Measurements from ENCODE around the gene FLYWCH1.

The FLYWCH1 gene

GRCh38 chr16:2991566-2992261, 80.0 kb downstream of the FLYWCH1 start:
- Histone ChIP-seq H3K4me3 (ENCODE audit: control insufficient read depth in 1 of 7, extremely low read depth in 1 of 7, insufficient read depth in 4 of 7, low read depth in 2 of 7, low read length in 6 of 7) (no peak overlapping the region), H3K9me3 (ENCODE audit: control extremely low read depth in 1 of 5, control insufficient read depth in 4 of 5, insufficient read depth in 2 of 5, low read depth in 1 of 5, low read length in 4 of 5) (no peaks in the 10 kb centered on the region), H3K27me3 (replicated peaks in 2 of 5; ENCODE audit: control insufficient read depth in 4 of 5, insufficient read depth in 5 of 5, low read length in 4 of 5) (no peaks in the 10 kb centered on the region), H3K27ac (ENCODE audit: insufficient read depth in 1 of 2, low read depth in 1 of 2, low read length in 2 of 2, poor library complexity in 1 of 2, severe bottlenecking in 2 of 2) (no peak overlapping the region), H3K36me3 (ENCODE audit: control insufficient read depth in 4 of 4, insufficient read depth in 4 of 4, low read length in 3 of 4) (no peaks in the 10 kb centered on the region), H3K4me1 (ENCODE audit: control extremely low read depth in 1 of 4, control insufficient read depth in 4 of 4, insufficient read depth in 4 of 4, low read length in 3 of 4) (no peaks in the 10 kb centered on the region)
- ChIA-PET POLR2A (no interaction called here), CTCF (interaction anchor here (1.1 kb wide), 1 partner anchor 20 kb away, joined by 3 read pairs; no protein-coding TSS in a partner anchor)
- WGBS (ENCODE audit: insufficient coverage) = 95% methylated on average over 4 of the region's 12 CpGs
- DNase-seq = no peak

- WGBS (ENCODE audit: insufficient coverage) = 98% methylated on average over 7 of the region's 14 CpGs
- no peaks in the 10 kb centered on the region for H3K4me1 ChIP-seq (ENCODE audit: control extremely low read depth in 1 of 4, control insufficient read depth in 4 of 4, insufficient read depth in 4 of 4, low read length in 3 of 4)
- DNase-seq = no peak
- H3K27ac ChIP-seq (ENCODE audit: insufficient read depth in 1 of 2, low read depth in 1 of 2, low read length in 2 of 2, poor library complexity in 1 of 2, severe bottlenecking in 2 of 2) = no peak overlapping the region
- H3K9me3 ChIP-seq (ENCODE audit: control extremely low read depth in 1 of 5, control insufficient read depth in 4 of 5, insufficient read depth in 2 of 5, low read depth in 1 of 5, low read length in 4 of 5) = no peaks in the 10 kb centered on the region
- CTCF ChIA-PET = interaction anchor here (0.6 to 1.1 kb wide), 2 partner anchors 9 to 21 kb away, joined by 3 read pairs; no protein-coding TSS in a partner anchor
- no peaks in the 10 kb centered on the region for H3K36me3 ChIP-seq (ENCODE audit: control insufficient read depth in 4 of 4, insufficient read depth in 4 of 4, low read length in 3 of 4)
- POLR2A ChIA-PET = no interaction called here
- no peak overlapping the region for H3K4me3 ChIP-seq (ENCODE audit: control insufficient read depth in 1 of 7, extremely low read depth in 1 of 7, insufficient read depth in 4 of 7, low read depth in 2 of 7, low read length in 6 of 7)
- H3K27me3 ChIP-seq (replicated peaks in 2 of 5; ENCODE audit: control insufficient read depth in 4 of 5, insufficient read depth in 5 of 5, low read length in 4 of 5) = no peaks in the 10 kb centered on the region
Observed at GRCh38 chr16:2992383-2993081, 80.8 kb downstream of the FLYWCH1 start.

GRCh38 chr16:2996298-2996697, 84.6 kb downstream of the FLYWCH1 start:
- Histone ChIP-seq H3K4me1 (ENCODE audit: control extremely low read depth in 1 of 4, control insufficient read depth in 4 of 4, insufficient read depth in 4 of 4, low read length in 3 of 4) (no peaks in the 10 kb centered on the region), H3K4me3 (ENCODE audit: control insufficient read depth in 1 of 7, extremely low read depth in 1 of 7, insufficient read depth in 4 of 7, low read depth in 2 of 7, low read length in 6 of 7) (no peak overlapping the region), H3K27ac (ENCODE audit: insufficient read depth in 1 of 2, low read depth in 1 of 2, low read length in 2 of 2, poor library complexity in 1 of 2, severe bottlenecking in 2 of 2) (no peak overlapping the region), H3K9me3 (ENCODE audit: control extremely low read depth in 1 of 5, control insufficient read depth in 4 of 5, insufficient read depth in 2 of 5, low read depth in 1 of 5, low read length in 4 of 5) (no peaks in the 10 kb centered on the region), H3K36me3 (ENCODE audit: control insufficient read depth in 4 of 4, insufficient read depth in 4 of 4, low read length in 3 of 4) (no peaks in the 10 kb centered on the region), H3K27me3 (replicated peaks in 2 of 5; ENCODE audit: control insufficient read depth in 4 of 5, insufficient read depth in 5 of 5, low read length in 4 of 5) (no peaks in the 10 kb centered on the region)
- DNase-seq = no peak
- WGBS (ENCODE audit: insufficient coverage) = 100% methylated on average over 7 of the region's 13 CpGs
- CTCF ChIA-PET = interaction anchor here (1.1 to 1.8 kb wide), 3 partner anchors 8 to 35 kb away, joined by 3 read pairs; a partner anchor contains a TSS
- POLR2A ChIA-PET = no interaction called here

GRCh38 chr16:2999929-3000328, 88.2 kb downstream of the FLYWCH1 start:
- H3K4me1 ChIP-seq (ENCODE audit: control extremely low read depth in 1 of 4, control insufficient read depth in 4 of 4, insufficient read depth in 4 of 4, low read length in 3 of 4) = peaks cover 0 to 6% (median 2%) of the 10 kb centered on the region in 4 experiments
- no peaks in the 10 kb centered on the region for H3K9me3 ChIP-seq (ENCODE audit: control extremely low read depth in 1 of 5, control insufficient read depth in 4 of 5, insufficient read depth in 2 of 5, low read depth in 1 of 5, low read length in 4 of 5)
- no peak for DNase-seq
- CTCF ChIA-PET = interaction anchor here (1.0 to 10.6 kb wide), 4 partner anchors 11 to 30 kb away, joined by 3 to 197 read pairs (median 55); partner anchors contain the start of genes CLDN6, HCFC1R1, THOC6 and TNFRSF12A
- no peak overlapping the region for H3K4me3 ChIP-seq (ENCODE audit: control insufficient read depth in 1 of 7, extremely low read depth in 1 of 7, insufficient read depth in 4 of 7, low read depth in 2 of 7, low read length in 6 of 7)
- 100% methylated on average over 4 of the region's 6 CpGs for WGBS (ENCODE audit: insufficient coverage)
- POLR2A ChIA-PET = no interaction called here
- peaks cover 0 to 4% (median 1%) of the 10 kb centered on the region in 4 experiments for H3K36me3 ChIP-seq (ENCODE audit: control insufficient read depth in 4 of 4, insufficient read depth in 4 of 4, low read length in 3 of 4)
- H3K27me3 ChIP-seq (replicated peaks in 2 of 5; ENCODE audit: control insufficient read depth in 4 of 5, insufficient read depth in 5 of 5, low read length in 4 of 5) = no peaks in the 10 kb centered on the region
- H3K27ac ChIP-seq (ENCODE audit: insufficient read depth in 1 of 2, low read depth in 1 of 2, low read length in 2 of 2, poor library complexity in 1 of 2, severe bottlenecking in 2 of 2) = no peak overlapping the region

- ChIA-PET CTCF (interaction anchor here (1.0 to 10.6 kb wide), 5 partner anchors 12 to 30 kb away, joined by 3 to 197 read pairs (median 9); partner anchors contain the start of genes CLDN6, HCFC1R1, THOC6 and TNFRSF12A), POLR2A (no interaction called here)
- WGBS (ENCODE audit: insufficient coverage) = 93% methylated on average over 3 of the region's 4 CpGs
Observed at GRCh38 chr16:3000540-3000939, 88.8 kb downstream of the FLYWCH1 start.

More at GRCh38 chr16:3000540-3000939, 88.8 kb downstream of the FLYWCH1 start:
- DNase-seq = no peak
- Histone ChIP-seq H3K4me3 (ENCODE audit: control insufficient read depth in 1 of 7, extremely low read depth in 1 of 7, insufficient read depth in 4 of 7, low read depth in 2 of 7, low read length in 6 of 7) (no peak overlapping the region), H3K9me3 (ENCODE audit: control extremely low read depth in 1 of 5, control insufficient read depth in 4 of 5, insufficient read depth in 2 of 5, low read depth in 1 of 5, low read length in 4 of 5) (no peaks in the 10 kb centered on the region), H3K4me1 (ENCODE audit: control extremely low read depth in 1 of 4, control insufficient read depth in 4 of 4, insufficient read depth in 4 of 4, low read length in 3 of 4) (peaks cover 0 to 10% (median 5%) of the 10 kb centered on the region in 4 experiments), H3K27ac (ENCODE audit: insufficient read depth in 1 of 2, low read depth in 1 of 2, low read length in 2 of 2, poor library complexity in 1 of 2, severe bottlenecking in 2 of 2) (no peak overlapping the region), H3K27me3 (replicated peaks in 2 of 5; ENCODE audit: control insufficient read depth in 4 of 5, insufficient read depth in 5 of 5, low read length in 4 of 5) (no peaks in the 10 kb centered on the region), H3K36me3 (ENCODE audit: control insufficient read depth in 4 of 4, insufficient read depth in 4 of 4, low read length in 3 of 4) (peaks cover 0 to 4% (median 1%) of the 10 kb centered on the region in 4 experiments)

All from common myeloid progenitor, CD34-positive (primary cell).